ENCODE data around the gene CPA1.

Gene CPA1

DNA sequence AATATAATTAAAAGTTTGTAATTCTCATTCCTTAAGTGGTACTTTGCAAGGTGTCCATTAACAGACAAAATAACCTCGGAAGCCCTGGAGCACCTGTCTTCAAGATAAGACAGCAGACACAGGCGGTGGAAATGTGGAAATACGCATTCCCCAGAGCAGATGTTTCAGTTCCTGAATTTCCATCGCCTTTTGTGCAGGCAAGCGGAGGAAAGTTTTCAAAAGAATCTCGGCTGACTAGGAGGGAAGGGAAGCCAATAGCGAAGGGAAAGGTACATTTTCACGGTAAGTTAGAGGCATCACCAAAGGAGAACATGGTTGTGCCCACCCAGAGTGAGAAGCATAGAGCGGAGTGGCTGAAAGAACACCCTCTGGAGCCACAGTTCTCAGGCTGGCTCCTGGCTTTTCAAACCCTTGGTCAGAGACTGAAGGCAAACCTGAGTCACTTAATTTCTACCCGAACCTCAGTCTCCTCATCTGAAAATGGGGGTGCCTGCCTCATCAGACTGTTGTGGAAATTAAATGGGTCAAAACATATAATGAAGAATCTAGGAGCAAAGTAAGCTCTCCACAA is 13.6 kb downstream of the CPA1 start:
- in situ Hi-C loops (cut with HindIII; ENCODE audit: low sequenced_read_pairs): no loop called here

DNA sequence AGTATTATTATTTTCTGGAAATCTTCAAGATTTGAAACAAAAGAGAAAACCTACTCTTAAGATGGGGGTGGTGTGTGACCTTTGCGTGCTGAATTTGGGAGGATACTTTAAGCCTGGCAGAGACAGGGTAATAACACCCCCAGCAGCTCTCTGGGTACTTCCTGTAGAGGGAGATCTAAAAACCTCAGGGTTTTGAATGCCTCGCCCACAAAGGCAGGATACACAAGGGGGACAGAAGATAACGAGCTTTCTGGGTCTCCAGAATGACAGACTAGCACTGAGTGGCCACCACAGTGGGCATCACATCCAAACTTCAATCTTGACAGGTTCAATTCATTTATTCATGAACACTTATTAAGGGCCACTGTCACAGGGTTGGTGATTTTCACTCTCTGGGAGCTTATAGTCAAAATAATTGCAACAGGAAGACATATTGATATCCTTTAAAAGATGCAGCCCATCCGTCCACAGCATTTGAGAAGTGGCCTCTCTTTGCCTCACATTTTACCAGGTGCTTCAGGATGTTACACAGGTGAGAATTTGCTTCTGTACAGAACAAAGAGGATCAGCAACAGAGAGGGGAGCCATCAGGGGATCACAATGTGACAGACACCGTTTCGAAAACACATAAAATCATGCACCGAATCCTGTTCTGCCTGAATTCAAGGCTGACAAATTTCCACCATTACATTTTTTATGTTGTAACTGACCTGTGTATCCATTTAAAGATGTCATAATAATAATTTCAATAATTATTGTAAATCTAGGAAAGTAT is 14.3 kb downstream of the CPA1 start:
- in situ Hi-C loops (cut with HindIII; ENCODE audit: low sequenced_read_pairs): no loop called here

DNA sequence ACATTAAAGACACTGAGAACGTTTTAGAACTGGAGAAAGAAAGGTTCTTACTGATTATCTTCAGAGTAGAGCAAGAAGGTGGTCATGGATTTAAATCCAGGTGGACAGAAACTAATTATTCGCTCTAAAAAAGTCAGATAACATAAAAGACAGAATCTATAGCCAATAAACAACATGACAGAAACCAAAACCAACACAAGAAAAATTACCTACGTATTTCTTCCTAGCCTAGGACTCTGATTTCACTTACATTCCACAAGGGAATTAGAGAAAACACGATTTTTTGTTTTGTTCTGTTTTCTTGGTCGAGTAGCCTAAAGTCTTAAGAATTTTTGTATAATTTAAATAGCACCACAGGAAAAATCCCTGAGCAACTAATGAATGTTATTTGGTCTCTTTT is 15.1 kb downstream of the CPA1 start:
- in situ Hi-C loops (cut with HindIII; ENCODE audit: low sequenced_read_pairs): no loop called here

DNA sequence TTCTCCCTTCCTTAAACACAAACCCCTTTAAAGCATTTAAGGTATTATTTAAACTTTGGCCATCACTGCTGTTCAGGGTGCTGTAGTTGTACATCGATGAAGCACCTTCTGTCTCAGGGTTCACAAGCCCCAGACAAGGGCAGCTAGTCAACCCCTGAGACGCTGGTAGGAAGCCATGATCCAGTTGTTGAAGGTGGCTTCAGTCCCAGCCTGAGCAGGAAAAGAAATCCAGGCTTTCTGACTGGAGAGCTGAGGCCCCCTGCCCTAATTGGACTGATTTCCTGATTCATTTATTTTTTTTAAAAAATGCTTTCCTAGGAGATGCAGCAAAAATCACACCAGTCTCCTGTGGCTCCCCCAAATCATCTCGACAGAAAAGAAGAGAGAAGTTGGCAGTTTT is 15.8 kb downstream of the CPA1 start:
- in situ Hi-C loops (cut with HindIII; ENCODE audit: low sequenced_read_pairs): no loop called here

DNA sequence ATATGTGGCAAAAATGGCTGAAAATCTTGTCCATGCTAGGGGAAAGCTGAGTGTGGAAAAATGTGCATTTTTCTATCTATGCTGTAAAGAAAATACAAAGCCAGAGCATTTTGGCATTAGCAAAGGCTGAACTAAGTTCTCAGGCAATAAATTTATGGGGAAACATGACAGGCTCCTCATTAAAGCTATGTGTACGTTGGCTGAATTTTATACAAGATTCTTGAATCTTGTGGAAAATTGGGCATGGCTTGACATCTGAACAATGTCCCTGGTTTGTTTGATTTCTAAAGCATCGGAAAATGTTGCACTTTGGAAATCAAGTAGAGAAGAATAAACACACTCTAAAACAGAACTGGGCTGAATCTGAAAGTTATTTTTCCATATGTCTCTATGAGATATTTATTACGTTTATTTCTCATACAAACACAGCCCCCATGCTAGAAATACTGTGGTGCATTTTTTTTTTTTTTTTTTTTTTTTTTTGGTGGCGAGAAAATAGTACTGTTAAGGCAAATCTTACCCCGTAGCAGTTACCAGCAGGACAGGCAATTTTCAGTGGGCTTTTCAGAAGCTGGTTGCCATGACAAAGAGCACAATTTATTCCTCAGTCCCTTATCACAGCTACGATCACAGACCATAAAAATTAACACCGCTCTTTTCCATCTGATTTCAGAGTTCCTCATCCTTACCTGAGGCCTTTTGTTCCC is 16.9 kb downstream of the CPA1 start:
- in situ Hi-C loops (cut with HindIII; ENCODE audit: low sequenced_read_pairs): no loop called here

DNA sequence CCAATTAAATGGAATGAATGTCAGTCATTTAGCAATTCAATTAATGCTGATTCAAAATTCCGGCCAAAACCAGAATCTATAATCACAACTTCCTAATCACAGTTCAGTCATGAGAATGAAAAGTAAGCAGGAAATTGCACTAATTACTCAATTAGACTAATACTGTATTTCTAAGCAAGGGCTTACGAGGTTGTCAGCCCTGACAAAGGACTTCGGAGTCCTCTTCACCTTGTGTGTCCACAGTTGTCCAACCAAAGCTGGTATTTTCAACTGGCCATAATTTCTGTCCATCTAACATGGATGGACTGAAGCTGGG is 17.4 kb downstream of the CPA1 start:
- in situ Hi-C loops (cut with HindIII; ENCODE audit: low sequenced_read_pairs): no loop called here

DNA sequence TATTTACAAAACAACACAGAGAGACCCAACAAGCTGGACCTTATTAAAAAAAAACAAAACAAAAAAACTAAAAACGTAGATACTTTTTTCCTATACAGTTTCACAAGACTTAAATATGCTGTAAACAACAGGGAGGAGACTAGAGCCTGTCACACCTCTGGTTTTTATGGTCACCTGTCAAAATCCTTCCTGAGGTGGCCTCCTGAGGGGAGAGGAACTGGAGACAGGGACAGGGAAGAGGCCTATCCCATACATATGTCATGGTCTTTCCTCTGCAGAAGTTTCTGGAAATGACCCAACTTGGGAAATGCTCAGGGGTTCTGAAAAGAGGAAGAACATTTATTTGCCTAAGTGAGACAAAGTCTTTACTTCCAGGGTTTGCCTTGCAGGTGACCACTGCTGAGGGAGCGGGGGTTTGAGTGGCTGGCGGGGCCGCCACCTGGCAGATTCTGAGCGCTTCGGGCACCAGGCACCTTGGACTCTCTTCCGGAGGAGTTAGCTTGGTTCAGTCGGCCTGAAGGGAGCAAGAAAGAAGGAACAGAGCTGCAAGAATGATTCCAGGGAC is 18.3 kb downstream of the CPA1 start:
- in situ Hi-C loops (cut with HindIII; ENCODE audit: low sequenced_read_pairs): no loop called here

DNA sequence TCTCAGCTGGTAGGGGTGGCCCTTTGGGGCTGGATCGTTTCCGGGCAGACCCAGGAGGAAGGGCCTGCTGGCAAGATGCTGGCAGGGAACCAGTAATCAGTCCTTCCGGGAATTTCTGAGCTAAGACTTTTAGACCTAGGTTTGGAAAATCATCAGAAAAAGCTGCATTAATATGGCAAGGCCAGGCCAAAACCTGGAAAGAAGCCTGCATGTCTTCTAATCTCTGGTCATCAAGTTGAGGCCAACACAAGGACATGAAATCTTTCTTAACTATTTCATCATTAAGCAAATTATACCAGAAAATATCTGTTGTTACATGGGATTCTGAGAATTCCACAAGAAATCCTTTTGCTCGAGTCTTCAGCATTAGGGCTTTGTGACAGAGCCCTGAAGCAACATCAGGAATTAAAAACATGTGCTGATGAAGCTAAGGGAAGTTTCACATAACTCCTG is 19.9 kb downstream of the CPA1 start:
- in situ Hi-C loops (cut with HindIII; ENCODE audit: low sequenced_read_pairs): no loop called here

DNA sequence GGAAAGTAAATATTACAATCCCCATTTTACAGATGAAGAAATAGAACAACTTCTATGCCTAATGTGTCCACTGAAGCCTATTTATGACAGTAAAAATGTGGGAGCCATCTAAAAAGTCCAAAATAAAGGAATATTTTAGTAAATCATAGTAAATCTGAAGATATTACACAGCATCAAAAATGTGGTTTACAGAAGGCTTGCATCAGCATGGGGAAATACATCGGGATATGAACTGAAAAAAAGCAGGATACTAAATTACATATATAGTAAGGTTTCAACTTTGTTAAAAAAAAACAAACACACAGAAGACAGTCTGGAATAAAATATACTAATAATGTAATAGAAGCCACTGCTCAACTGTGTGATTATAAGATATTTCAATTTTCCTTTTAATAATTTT is 20.8 kb downstream of the CPA1 start:
- in situ Hi-C loops (cut with HindIII; ENCODE audit: low sequenced_read_pairs): no loop called here

DNA sequence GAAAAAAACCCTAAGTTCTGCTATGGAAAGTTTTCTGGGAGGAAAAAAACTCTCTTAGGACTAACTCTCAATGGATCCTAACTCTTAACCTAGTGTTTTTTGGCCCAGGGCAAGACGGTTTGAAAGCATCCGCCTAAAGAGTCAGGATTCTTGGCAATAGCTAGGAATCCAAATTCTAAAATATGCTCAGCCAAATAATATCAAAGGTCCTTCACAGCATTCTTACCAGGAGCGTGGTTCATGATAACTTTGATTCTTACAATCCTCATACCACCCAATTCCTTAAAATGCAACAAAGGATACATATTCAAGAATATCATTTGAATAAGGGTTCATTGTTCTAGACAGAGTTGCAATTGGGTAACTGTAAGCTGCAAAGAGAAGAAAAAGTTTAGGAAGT is 21.3 kb downstream of the CPA1 start:
- in situ Hi-C loops (cut with HindIII; ENCODE audit: low sequenced_read_pairs): no loop called here

DNA sequence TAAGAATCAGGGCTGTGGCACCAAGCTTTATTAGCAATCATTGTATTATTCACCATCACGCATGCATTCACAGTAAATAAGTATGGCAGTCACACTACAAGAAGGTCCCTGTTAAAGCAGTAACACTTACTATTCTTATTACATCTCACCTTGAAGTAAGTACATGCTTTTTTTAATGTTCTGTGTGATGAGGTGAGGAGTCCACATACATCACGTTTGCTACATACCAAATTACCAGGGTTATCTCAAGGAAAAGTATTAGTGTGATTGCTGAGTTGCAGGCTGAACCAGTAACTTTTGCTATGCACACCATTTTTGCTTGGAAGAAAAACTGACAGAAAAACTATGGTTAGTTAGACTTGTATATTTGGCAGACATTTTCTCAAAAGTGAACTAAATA is 24.7 kb downstream of the CPA1 start:
- in situ Hi-C loops (cut with HindIII; ENCODE audit: low sequenced_read_pairs): no loop called here

DNA sequence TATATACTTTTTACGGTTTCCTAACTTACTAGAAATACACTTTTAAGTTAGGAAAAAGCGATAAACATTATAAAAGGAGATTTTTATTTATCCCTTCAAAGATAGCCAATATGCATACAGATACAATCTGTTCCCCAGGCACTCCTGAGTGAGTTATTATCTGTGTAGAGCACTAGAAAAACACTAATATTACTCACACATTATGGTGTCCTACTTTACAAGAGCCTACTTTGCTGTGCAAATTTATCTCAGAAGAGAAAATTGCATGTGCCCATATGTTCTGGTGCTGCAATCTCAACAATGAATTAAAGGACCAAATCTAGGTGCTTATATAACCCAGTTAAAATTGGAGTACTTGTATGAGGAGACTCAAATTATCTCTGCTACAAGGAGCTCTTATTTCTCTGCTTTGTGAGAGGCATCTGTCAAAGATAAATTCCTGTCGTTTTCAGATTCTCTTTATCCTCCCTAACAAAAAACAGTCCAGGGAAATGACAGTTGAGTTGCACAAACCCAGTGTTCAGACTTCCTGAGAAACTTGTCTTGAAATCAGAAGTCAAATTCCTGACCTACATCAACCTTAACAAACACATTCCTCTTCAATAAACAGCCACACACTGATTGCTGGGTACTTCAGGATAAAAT is 28.9 kb downstream of the CPA1 start:
- in situ Hi-C loops (cut with HindIII; ENCODE audit: low sequenced_read_pairs): no loop called here

DNA sequence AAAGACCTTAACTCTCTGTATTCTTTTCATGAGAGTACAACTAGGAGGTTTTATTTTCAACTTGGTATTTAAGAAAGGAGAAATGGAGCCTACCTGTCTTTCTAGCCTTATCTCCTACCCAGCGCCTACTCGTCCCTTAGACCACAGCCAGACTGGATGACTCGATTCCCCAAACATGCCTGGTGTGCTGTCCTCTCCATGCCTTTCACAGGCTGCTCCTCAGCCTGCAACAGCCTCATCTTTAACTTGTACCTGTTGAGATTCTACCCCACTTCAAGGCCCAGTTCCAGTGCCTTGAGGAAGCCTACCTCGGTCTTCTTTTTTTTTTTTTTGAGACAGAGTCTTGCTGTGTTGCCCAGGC is 29.4 kb downstream of the CPA1 start:
- in situ Hi-C loops (cut with HindIII; ENCODE audit: low sequenced_read_pairs): no loop called here

DNA sequence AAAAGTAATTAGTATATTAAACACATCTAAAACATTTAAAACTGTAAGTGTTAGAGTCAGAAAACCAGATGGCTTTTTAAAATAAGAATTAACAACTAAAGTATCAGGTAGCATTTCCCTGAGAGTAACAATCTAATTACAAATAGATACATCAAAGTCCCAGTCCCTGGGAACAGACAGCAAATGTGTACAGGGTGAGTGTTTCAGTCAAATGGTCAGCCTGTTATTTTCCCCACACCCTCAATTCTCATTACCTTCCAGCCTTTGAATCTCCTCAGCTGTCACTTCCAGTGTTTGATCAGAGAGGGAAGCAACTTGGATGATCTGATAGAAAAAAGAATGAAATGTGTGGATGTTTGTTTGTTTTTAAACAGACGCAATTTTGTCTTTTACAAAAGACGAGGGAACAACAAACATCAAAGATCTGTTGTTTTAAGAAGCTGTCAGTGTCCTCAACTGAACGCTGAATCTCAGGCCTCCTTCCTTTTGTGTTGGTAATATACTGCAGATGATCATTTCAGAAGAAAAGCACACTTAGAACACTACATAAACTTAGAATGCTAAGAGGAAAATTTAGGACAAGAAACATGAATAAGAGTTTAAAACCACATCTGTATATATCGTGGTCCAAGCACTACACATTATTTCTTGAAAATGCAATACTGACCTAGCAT is 30.7 kb downstream of the CPA1 start:
- in situ Hi-C loops (cut with HindIII; ENCODE audit: low sequenced_read_pairs): no loop called here

DNA sequence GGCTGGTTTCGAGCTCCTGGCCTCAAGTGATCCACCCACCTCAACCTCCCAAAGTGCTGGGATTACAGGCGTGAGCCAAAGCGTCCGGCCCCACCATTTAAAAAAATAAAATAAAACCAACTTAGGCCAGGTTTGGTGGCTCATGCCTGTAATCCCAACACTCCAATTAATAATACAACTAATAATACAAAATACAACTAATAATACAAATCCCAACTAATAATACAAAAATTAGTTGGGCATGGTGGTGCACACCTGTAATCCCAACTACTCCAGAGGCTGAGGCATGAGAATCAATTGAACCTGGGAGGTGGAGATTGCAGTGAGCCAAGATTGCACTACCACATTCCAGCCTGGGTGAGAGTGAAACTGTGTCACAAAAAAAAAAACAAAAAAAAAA is 32.9 kb downstream of the CPA1 start:
- in situ Hi-C loops (cut with HindIII; ENCODE audit: low sequenced_read_pairs): no loop called here

DNA sequence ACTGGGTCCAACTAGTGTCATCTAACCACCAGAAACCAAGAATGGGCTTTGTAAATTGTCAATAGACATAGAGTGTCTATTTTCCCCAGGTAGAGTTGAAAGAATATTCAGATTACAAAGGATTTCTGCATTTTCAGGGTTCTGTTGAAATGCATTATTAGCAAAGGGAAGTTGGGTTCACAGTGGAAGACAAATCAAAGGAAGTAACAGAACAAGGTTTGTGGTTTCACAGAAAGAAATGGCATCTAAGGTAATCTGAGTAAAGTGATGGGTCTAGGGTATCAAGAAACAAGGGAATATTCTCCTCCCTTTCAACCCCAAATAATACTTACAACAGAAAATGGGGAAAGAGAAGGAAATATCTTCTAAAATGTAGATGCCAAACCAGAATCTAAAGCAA is 34.7 kb downstream of the CPA1 start:
- in situ Hi-C loops (cut with HindIII; ENCODE audit: low sequenced_read_pairs): no loop called here

DNA sequence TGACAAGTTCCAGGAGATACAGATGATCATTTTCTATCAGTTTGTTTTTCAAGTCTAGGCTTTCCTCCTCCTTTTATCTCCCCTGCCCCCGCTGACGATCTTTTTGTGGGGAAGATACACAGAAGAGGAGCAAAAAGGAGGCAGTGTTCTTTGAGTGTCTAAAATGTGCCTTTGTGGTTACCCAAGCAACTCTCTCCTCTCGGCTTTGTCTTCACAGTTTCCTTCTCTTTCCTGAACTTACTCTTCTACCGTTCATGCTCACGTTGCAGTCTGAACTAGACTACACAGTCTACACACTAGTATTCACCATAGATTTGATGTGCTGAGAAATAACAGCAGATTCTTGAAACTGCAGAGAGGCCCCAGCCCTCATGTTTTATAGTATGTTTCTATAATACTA is 36.9 kb downstream of the CPA1 start:
- in situ Hi-C loops (cut with HindIII; ENCODE audit: low sequenced_read_pairs): no loop called here

DNA sequence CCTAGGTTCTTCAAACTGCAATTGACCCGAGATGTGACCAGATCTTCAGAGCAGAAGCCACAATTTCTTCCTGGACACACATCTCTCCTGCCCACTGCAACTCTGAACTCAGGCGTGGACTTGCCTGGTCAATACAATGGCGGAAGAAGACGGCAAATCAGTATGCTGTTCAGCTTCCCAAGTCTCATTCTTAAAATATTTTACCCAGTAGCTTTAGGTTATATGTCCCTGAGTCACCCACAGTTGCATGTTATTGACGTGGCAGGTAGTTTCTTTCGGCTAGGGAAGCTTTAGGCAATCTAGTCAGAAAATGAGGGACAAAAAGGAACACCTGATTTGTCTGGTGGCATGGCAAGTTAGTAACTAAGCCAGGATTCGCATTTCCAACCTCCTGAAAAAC is 38.0 kb downstream of the CPA1 start:
- in situ Hi-C loops (cut with HindIII; ENCODE audit: low sequenced_read_pairs): no loop called here

DNA sequence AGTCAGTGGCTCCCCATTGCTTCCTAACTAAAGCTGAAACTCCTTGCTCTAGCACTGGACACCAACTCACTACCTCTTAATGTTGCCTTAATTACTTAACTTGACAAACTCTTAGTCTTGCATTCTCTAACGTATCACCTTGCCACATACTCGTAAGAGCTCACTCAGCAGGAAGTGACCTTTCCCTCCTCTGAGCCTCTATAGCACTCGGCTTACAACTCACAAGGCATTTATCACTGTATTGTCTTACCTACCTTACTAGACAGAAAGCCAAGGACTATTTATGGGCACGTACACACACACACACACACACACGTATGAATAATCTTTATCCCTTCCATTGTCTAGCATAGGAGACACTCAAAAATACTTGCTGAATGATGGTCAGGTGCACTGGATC is 39.4 kb downstream of the CPA1 start:
- in situ Hi-C loops (cut with HindIII; ENCODE audit: low sequenced_read_pairs): no loop called here

DNA sequence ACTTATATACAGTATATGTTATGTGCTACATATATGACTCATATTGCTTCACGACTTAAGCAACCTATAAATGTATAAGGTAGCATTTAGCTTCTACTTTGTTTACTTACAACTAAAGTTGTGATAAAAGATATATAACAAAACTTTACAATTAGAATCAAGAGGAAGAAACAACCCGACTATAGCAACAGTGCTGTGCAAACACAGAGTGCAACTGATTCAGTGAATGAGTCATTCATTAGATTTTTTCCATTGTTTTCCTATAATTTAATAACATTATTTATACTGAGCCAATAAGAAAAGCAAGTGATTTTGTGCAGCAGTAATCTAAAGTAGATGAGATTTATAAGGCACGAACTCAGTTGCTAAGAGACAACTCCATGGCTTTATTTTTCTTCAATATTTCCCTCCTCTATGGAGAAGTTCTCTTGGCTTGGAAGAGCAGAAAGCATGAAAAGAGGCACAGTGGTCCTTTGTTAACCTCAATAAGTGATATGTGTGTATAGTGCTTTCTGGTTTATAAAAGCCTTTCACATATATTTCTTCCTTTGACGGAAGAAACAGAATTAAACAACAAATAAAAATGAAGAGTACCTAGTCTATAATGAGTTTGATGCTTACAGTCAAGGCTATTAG is 40.8 kb downstream of the CPA1 start:
- in situ Hi-C loops (cut with HindIII; ENCODE audit: low sequenced_read_pairs): no loop called here

DNA sequence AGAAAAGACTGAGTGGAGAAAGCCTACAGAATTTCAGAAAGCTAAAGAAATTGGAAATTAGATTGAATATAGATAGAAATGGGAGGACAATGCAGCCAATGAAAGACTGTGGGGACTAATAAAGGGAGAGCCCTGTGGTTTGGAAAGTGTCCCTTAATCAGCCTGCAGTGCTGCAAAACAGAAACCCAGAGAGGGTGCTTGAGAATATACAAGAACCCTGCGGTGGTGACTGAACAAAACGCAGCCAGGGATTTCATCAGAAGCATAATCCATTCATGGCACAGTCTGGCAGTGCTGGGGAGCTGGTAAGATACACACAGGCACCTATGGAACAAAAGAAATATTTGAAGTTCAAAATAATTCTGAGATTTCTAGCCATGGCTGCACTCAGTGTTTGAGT is 41.4 kb downstream of the CPA1 start:
- in situ Hi-C loops (cut with HindIII; ENCODE audit: low sequenced_read_pairs): no loop called here
